ENCODE results near the gene DOCK9. TPM values are rescaled to one million over a fixed set of nuclear protein-coding genes. Genes with fewer than 3 reads are reported as not detected.

DOCK9 gene
- total RNA-seq, 1 donor from 2014 or later: 339 TPM

DNA sequence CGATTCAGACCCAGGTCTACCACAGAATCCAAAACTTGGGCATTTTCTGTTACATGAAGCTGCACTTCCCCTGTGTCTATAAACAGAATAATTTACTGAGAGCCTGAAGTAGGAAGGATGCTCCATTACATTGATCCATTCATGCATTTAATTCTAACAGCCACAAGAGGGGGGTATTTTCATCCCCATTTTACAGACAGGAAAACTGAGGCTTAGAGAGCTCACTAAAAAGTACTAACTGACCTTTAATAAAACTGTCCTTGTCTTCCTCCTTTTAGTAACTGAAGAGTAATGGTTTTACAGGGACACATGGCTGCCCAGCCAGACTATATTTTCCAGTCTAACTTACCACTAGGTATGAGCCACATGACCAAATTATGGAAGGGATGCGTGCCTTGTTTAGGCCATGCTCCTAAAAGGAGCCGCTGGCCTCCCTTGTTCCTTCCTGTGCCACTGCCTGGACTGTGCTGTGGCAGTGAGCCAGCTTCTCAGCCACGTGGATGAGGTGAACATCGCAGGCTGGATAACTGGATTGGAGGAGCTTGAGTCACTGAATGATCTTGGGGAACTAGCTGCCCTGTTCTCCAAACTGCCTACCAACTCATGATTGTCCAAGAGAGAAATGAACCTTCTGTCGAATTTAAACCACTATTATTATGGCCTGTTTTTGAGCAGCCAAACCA is 108.3 kb downstream of the DOCK9 start:
- Mint-ChIP-seq H3K4me1 (ENCODE audit: unreplicated experiment) (peaks cover 9% of the 10 kb centered on the region), H3K9me3 (ENCODE audit: unreplicated experiment) (no peaks in the 10 kb centered on the region), H3K27me3 (ENCODE audit: unreplicated experiment) (peaks cover 18% of the 10 kb centered on the region), H3K27ac (ENCODE audit: unreplicated experiment) (no peak overlapping the region), H3K4me3 (ENCODE audit: unreplicated experiment) (peak overlapping the region; percentile 22), H3K36me3 (ENCODE audit: low read depth, unreplicated experiment) (peaks cover 76% of the 10 kb centered on the region)
- TF ChIP-seq, protein P1, sequence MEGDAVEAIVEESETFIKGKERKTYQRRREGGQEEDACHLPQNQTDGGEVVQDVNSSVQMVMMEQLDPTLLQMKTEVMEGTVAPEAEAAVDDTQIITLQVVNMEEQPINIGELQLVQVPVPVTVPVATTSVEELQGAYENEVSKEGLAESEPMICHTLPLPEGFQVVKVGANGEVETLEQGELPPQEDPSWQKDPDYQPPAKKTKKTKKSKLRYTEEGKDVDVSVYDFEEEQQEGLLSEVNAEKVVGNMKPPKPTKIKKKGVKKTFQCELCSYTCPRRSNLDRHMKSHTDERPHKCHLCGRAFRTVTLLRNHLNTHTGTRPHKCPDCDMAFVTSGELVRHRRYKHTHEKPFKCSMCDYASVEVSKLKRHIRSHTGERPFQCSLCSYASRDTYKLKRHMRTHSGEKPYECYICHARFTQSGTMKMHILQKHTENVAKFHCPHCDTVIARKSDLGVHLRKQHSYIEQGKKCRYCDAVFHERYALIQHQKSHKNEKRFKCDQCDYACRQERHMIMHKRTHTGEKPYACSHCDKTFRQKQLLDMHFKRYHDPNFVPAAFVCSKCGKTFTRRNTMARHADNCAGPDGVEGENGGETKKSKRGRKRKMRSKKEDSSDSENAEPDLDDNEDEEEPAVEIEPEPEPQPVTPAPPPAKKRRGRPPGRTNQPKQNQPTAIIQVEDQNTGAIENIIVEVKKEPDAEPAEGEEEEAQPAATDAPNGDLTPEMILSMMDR (IDR thresholded peaks at IDR 0.05; ENCODE audit: unreplicated experiment): peak; percentile 65
- DNase-seq (ENCODE audit: low spot score): no peak

DNA sequence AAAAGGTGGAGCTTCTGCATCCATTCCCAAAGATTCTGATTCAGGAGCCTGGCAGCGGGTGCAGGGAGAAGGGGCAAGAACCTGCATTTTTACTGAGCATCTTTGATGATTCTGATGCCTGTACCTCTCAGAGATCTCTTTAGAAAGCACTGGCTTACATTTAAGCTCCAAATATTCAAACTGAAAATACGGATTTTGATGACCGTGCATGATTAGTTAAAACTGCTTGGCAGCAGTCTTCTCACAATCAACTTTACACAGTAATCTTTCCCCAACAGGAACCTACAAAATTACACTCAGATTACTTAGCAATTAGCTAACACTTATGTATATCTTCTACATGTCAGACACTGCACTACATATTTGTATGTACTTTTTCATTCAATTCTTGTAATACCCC is 108.9 kb downstream of the DOCK9 start:
- peaks cover 75% of the 10 kb centered on the region for H3K36me3 Mint-ChIP-seq (ENCODE audit: low read depth, unreplicated experiment)
- H3K4me3 Mint-ChIP-seq (ENCODE audit: unreplicated experiment): no peak overlapping the region
- no peak overlapping the region for H3K27ac Mint-ChIP-seq (ENCODE audit: unreplicated experiment)
- TF ChIP-seq, protein P1 (IDR thresholded peaks at IDR 0.05; ENCODE audit: unreplicated experiment): no peak
- H3K27me3 Mint-ChIP-seq (ENCODE audit: unreplicated experiment): peaks cover 18% of the 10 kb centered on the region
- H3K9me3 Mint-ChIP-seq (ENCODE audit: unreplicated experiment): no peaks in the 10 kb centered on the region
- no peak for DNase-seq (ENCODE audit: low spot score)
- peaks cover 9% of the 10 kb centered on the region for H3K4me1 Mint-ChIP-seq (ENCODE audit: unreplicated experiment)

DNA sequence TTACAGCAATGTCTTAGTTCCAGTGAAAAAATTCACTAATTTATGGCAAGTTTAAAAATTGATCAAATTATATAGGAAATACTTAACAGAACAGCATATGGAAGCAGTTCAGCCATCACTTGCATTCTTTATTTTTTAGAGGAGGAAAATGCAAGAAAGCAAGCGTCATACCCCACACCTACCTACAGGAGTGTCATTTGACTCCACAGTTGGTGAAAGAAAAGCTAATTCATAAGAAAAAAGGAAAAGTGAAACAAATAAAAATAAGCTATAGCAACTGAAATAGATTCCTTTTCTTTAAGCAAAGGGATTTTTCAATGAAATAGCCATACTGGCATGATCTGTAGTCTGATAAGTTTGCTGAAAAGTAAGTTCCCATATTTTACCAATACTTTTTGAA is 111.0 kb downstream of the DOCK9 start:
- H3K9me3 Mint-ChIP-seq (ENCODE audit: unreplicated experiment): no peaks in the 10 kb centered on the region
- H3K27ac Mint-ChIP-seq (ENCODE audit: unreplicated experiment): no peak overlapping the region
- TF ChIP-seq, protein P1 (IDR thresholded peaks at IDR 0.05; ENCODE audit: unreplicated experiment): peak; percentile 48
- peaks cover 16% of the 10 kb centered on the region for H3K27me3 Mint-ChIP-seq (ENCODE audit: unreplicated experiment)
- no peak overlapping the region for H3K4me3 Mint-ChIP-seq (ENCODE audit: unreplicated experiment)
- no peaks in the 10 kb centered on the region for H3K4me1 Mint-ChIP-seq (ENCODE audit: unreplicated experiment)
- H3K36me3 Mint-ChIP-seq (ENCODE audit: low read depth, unreplicated experiment): peaks cover 65% of the 10 kb centered on the region
- no peak for DNase-seq (ENCODE audit: low spot score)

DNA sequence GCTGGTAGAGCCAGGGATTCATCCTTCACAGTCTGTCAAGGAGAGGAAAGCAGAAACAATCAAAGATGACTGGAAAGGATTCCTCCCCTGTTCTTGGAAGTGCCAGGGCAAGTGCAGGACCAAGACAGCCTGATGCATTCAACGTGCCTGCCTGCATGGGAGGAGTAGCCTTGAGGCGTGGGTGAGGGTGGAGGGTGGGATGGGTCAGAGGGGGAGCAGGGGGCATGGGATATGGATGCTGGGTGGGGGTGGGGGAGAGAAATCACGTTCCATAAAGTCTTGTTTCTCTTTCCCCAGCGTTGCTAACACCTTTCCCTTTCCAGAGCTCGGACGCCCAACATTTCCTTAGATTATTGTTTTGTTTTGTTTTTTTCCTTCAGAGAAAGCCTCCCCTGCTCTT is 117.4 kb downstream of the DOCK9 start:
- peaks cover 7% of the 10 kb centered on the region for H3K4me1 Mint-ChIP-seq (ENCODE audit: unreplicated experiment)
- peak overlapping the region; percentile 12 for H3K27ac Mint-ChIP-seq (ENCODE audit: unreplicated experiment)
- H3K9me3 Mint-ChIP-seq (ENCODE audit: unreplicated experiment): no peaks in the 10 kb centered on the region
- DNase-seq (ENCODE audit: low spot score): no peak
- peaks cover 21% of the 10 kb centered on the region for H3K27me3 Mint-ChIP-seq (ENCODE audit: unreplicated experiment)
- TF ChIP-seq, protein P1 (IDR thresholded peaks at IDR 0.05; ENCODE audit: unreplicated experiment): no peak
- H3K4me3 Mint-ChIP-seq (ENCODE audit: unreplicated experiment): peak overlapping the region; percentile 12
- peaks cover 75% of the 10 kb centered on the region for H3K36me3 Mint-ChIP-seq (ENCODE audit: low read depth, unreplicated experiment)

DNA sequence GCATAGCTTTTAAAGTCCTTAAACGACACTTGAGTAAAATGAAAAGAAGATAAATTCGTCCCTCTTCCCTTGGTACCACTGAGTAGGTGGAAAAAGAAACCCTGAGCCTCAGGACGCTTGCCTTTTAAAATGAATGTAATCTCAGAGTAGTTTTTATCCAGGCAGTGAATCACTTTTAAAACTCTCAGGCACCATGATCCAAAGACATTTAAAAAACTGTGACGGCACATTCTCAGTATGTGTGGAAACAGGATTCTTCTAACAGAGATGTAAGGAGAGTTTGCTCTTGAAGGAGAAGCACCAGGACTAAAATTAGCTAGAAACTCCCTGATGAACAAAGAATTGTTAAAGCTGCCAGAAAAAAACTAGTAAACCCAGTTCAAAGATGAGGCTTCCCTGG is 119.7 kb downstream of the DOCK9 start:
- peaks cover 72% of the 10 kb centered on the region for H3K36me3 Mint-ChIP-seq (ENCODE audit: low read depth, unreplicated experiment)
- TF ChIP-seq, protein P1 (IDR thresholded peaks at IDR 0.05; ENCODE audit: unreplicated experiment): no peak
- no peaks in the 10 kb centered on the region for H3K9me3 Mint-ChIP-seq (ENCODE audit: unreplicated experiment)
- DNase-seq (ENCODE audit: low spot score): no peak
- H3K27ac Mint-ChIP-seq (ENCODE audit: unreplicated experiment): no peak overlapping the region
- H3K4me1 Mint-ChIP-seq (ENCODE audit: unreplicated experiment): peaks cover 7% of the 10 kb centered on the region
- H3K27me3 Mint-ChIP-seq (ENCODE audit: unreplicated experiment): peaks cover 19% of the 10 kb centered on the region
- no peak overlapping the region for H3K4me3 Mint-ChIP-seq (ENCODE audit: unreplicated experiment)

Data from endothelial cell (in vitro differentiated cells).